Measurements from ENCODE around the gene CDK11B.

GRCh38 chr1:1664941-1665814 lies 6.4 kb upstream of the CDK11B start:
- TF ChIP-seq CTCF (IDR thresholded peaks at IDR 0.05) (no peak), POLR2A (IDR thresholded peaks at IDR 0.05) (no peak)

Data from thyroid gland (tissue), 4 donors.